Brain microvascular endothelial cell (primary cell): ENCODE results near the gene CDC42EP1.
A peak's percentile ranks its signal among the peaks of the same experiment; 100 is the strongest.
"Not testable (repeated sequence)": the region's sequence is repeated elsewhere in the genome, so short reads cannot be mapped to it uniquely, and the experiment has no call there.

Source experiments
- DNase-seq: peaks from one replicate; pipeline ENCODE4 v3.0.0-alpha.2; 2020
- H3K27ac ChIP-seq: fragments of 250-450 bp; sonication (Bioruptor Pico); 2 replicates; pipeline ENCODE4 v1.5.1; 2020; ENCODE audit warnings: mild to moderate bottlenecking, moderate library complexity
- H3K27me3 ChIP-seq: fragments of 250-450 bp; sonication (Bioruptor Pico); replicated peaks from 2 replicates; pipeline ENCODE4 v1.5.1; 2020; ENCODE audit warnings: mild to moderate bottlenecking
- H3K36me3 ChIP-seq: fragments of 250-450 bp; sonication (Bioruptor Pico); replicated peaks from 2 replicates; pipeline ENCODE4 v1.5.1; 2020; ENCODE audit warnings: mild to moderate bottlenecking
- H3K4me3 ChIP-seq: 2 replicates; pipeline ENCODE4 v1.5.1; 2011; ENCODE audit warnings: low read depth, mild to moderate bottlenecking, control low read depth, low read length, moderate library complexity
- in situ Hi-C: cut with HindIII; loops from 2 replicates; pipeline ENCODE4 v1.10.0; 2017; ENCODE audit warnings: low sequenced_read_pairs, low pct_ligation_motif_present
- TF ChIP-seq, protein P1 (sequence below): IDR thresholded peaks from 2 replicates; pipeline ENCODE4 v1.5.1; 2011; ENCODE audit warnings: low read depth, mild to moderate bottlenecking, moderate library complexity, low read length, control low read depth, inconsistent platforms; ENCODE audit errors: missing control alignments

CDC42EP1 gene

GRCh38 chr22:37609240-37610152, 49.2 kb downstream of the CDC42EP1 start:
- peak overlapping the region; percentile 85 for H3K4me3 ChIP-seq
- DNase-seq = peak; percentile 11
- TF ChIP-seq, protein P1, sequence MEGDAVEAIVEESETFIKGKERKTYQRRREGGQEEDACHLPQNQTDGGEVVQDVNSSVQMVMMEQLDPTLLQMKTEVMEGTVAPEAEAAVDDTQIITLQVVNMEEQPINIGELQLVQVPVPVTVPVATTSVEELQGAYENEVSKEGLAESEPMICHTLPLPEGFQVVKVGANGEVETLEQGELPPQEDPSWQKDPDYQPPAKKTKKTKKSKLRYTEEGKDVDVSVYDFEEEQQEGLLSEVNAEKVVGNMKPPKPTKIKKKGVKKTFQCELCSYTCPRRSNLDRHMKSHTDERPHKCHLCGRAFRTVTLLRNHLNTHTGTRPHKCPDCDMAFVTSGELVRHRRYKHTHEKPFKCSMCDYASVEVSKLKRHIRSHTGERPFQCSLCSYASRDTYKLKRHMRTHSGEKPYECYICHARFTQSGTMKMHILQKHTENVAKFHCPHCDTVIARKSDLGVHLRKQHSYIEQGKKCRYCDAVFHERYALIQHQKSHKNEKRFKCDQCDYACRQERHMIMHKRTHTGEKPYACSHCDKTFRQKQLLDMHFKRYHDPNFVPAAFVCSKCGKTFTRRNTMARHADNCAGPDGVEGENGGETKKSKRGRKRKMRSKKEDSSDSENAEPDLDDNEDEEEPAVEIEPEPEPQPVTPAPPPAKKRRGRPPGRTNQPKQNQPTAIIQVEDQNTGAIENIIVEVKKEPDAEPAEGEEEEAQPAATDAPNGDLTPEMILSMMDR = no peak

DNA sequence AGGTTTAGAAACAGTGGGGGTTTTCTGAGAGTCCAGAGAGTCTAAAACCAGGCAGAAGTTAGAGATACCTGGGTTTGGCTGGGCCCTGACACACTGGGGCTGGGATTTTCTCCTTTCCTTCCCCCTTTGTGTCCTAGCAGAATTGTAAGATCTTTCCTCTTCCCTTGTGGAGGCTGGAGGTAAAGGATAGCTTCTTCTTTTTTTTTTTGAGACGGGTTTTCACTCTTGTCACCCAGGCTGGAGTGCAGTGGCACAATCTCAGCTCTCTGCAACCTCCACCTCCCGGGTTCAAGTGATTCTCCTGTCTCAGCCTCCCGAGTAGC, 49.8 kb downstream of the CDC42EP1 start:
- in situ Hi-C loops, DNase-seq, H3K27ac ChIP-seq, H3K36me3 ChIP-seq, H3K27me3 ChIP-seq: not testable (repeated sequence)
- peak overlapping the region; percentile 85 for H3K4me3 ChIP-seq

More at GRCh38 chr22:37609240-37610152, 49.2 kb downstream of the CDC42EP1 start:
- in situ Hi-C loops = no loop called here
- Histone ChIP-seq H3K36me3 (peaks cover under 1% of the 10 kb centered on the region), H3K27me3 (no peaks in the 10 kb centered on the region), H3K27ac (peak overlapping the region; percentile 96)

DNA sequence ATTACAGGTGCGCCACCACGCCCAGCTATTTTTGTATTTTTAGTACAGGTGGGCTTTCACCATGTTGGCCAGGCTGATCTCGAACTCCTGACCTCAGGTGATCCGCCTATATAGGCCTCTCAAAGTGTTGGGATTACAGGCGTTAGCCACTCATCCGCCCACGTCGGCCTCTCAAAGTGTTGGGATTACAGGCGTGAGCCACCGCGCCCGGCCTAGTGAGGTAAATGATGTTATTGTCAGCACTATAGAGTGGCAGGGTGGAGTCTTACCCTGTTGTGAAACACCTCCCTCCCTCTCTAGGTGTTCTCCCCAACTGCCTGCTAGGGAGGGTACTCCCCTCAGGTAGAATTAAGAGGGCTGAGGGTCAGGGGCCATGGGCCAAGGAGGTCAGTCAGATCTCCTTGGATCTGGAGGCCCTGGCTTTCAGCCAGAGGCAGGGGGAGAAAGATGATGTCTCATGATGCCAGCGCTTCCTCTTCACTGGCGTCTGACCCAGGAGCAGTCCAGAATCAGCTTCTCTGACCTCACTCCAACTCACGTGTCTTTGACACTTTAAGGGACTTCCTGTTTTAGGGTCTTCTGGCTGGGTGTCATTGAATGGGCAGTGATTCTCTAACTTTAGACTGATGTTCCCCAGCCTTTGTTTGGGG, 50.3 kb downstream of the CDC42EP1 start:
- TF ChIP-seq, protein P1 = no peak
- Histone ChIP-seq H3K27ac (no peak overlapping the region), H3K27me3 (no peaks in the 10 kb centered on the region), H3K36me3 (peaks cover 6% of the 10 kb centered on the region), H3K4me3 (no peak overlapping the region)
- in situ Hi-C loops = no loop called here
- no peak for DNase-seq

- in situ Hi-C loops = no loop called here
- TF ChIP-seq, protein P1 = no peak
- H3K27me3 ChIP-seq = no peaks in the 10 kb centered on the region
- H3K4me3 ChIP-seq = no peak overlapping the region
- H3K36me3 ChIP-seq = peaks cover 10% of the 10 kb centered on the region
- DNase-seq = no peak
- H3K27ac ChIP-seq = no peak overlapping the region
Observed at GRCh38 chr22:37611207-37611606, 50.9 kb downstream of the CDC42EP1 start.

DNA sequence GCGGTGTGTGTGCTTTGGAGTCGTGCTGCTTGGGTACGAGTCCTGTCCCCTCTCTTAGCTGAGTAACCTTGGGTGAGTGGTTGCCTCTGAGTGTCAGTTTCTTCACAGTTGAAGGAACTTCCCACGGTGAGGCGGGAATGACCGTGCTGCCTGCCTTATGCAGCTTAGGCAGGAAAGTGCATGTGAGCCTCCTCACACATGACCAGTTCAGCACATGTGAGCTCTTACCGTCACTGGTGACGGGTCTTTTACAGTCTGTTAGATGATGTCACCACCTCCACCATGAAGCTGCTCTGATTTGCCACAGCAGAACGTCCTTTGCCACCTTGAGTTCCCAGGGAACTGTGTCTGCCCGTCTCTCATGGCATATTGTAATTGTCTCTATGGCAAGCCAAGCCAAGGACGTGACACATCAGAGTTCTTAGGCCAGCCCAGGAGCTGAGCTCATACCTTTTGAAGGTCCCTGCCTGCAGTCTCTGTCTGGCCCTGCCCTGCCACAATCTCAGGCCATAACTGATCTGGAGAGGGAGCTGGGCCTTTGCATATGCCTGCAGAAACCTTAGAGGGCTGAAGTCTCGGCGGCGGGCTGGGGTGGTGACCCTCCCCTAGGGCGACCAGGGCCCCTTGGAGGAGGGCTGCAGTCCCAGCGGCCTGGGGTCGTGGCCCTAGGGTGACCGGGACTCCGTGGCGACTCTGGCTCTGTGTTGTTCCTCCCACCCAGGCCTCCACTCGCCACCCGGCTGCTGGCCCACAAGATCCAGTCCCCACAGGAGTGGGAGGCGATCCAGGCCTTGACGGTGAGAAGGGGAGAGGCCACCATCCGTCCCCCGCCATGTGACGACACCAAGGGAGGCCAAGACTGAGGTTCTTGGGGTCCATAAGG, 56.2 kb downstream of the CDC42EP1 start:
- no peak for DNase-seq
- H3K4me3 ChIP-seq = no peak overlapping the region
- no peak overlapping the region for H3K27ac ChIP-seq
- in situ Hi-C loops = no loop called here
- TF ChIP-seq, protein P1 = no peak
- no peaks in the 10 kb centered on the region for H3K27me3 ChIP-seq
- peaks cover 43% of the 10 kb centered on the region for H3K36me3 ChIP-seq

- no peak overlapping the region for H3K27ac ChIP-seq
- no peak overlapping the region for H3K4me3 ChIP-seq
- in situ Hi-C loops = no loop called here
- H3K27me3 ChIP-seq = no peaks in the 10 kb centered on the region
- peaks cover 45% of the 10 kb centered on the region for H3K36me3 ChIP-seq
- DNase-seq = no peak
- TF ChIP-seq, protein P1 = no peak
Observed at GRCh38 chr22:37617431-37617830, 57.2 kb downstream of the CDC42EP1 start.
